GM18526 (cell line): ENCODE data around the gene ZFR.

ENCODE experiments used
- POLR2A ChIP-seq: IDR thresholded peaks from 3 replicates; pipeline ENCODE4 v1.6.1; 2011; ENCODE audit not compliant: insufficient read length; ENCODE audit errors: extremely low read depth

ZFR gene

GRCh38 chr5:32390819-32391591 is 53.5 kb downstream of the ZFR start:
- TF ChIP-seq POLR2A = no peak

GRCh38 chr5:32388432-32389129 is 56.0 kb downstream of the ZFR start:
- no peak for TF ChIP-seq POLR2A

- TF ChIP-seq POLR2A = no peak
Measured at GRCh38 chr5:32387841-32388240, 56.7 kb downstream of the ZFR start.

- TF ChIP-seq POLR2A = no peak
Measured at GRCh38 chr5:32387211-32387610, 57.3 kb downstream of the ZFR start.

GRCh38 chr5:32384621-32385020 is 59.9 kb downstream of the ZFR start:
- TF ChIP-seq POLR2A = no peak

GRCh38 chr5:32383586-32383985 is 61.0 kb downstream of the ZFR start:
- no peak for TF ChIP-seq POLR2A

- TF ChIP-seq POLR2A = no peak
Measured at GRCh38 chr5:32383065-32383464, 61.5 kb downstream of the ZFR start.

- TF ChIP-seq POLR2A = no peak
Measured at GRCh38 chr5:32379421-32379820, 65.1 kb downstream of the ZFR start.

GRCh38 chr5:32378966-32379365 is 65.6 kb downstream of the ZFR start:
- no peak for TF ChIP-seq POLR2A

GRCh38 chr5:32369542-32370155 is 74.9 kb downstream of the ZFR start:
- TF ChIP-seq POLR2A = no peak

- no peak for TF ChIP-seq POLR2A
Measured at GRCh38 chr5:32369032-32369431, 75.5 kb downstream of the ZFR start.

GRCh38 chr5:32365623-32366022 is 78.9 kb downstream of the ZFR start:
- no peak for TF ChIP-seq POLR2A

GRCh38 chr5:32363030-32363429 is 81.5 kb downstream of the ZFR start:
- no peak for TF ChIP-seq POLR2A

GRCh38 chr5:32362527-32362926 is 82.0 kb downstream of the ZFR start:
- TF ChIP-seq POLR2A = no peak

- TF ChIP-seq POLR2A = no peak
Measured at GRCh38 chr5:32360906-32361305, 83.6 kb downstream of the ZFR start.

- no peak for TF ChIP-seq POLR2A
Measured at GRCh38 chr5:32358611-32359010, 85.9 kb downstream of the ZFR start.
